ENCODE measurements around the gene FRY. TPM values are rescaled to one million over a fixed set of nuclear protein-coding genes. Genes with fewer than 3 reads are reported as not detected.

FRY gene
- total RNA-seq, 1 experiment from 2014 or later = 4.7 TPM

GRCh38 chr13:32039528-32039927, 8.0 kb downstream of the FRY start:
- Histone ChIP-seq H3F3A (ENCODE audit: insufficient read depth, low read depth) (no peaks in the 10 kb centered on the region; the same call in 1 of the 2 replicates), H3K9me3 (ENCODE audit: insufficient read depth, low read depth) (no peaks in the 10 kb centered on the region), H3K79me2 (ENCODE audit: low read depth) (no peaks in the 10 kb centered on the region), H3K4me1 (replicated peaks; ENCODE audit: insufficient read depth) (peaks cover 9% of the 10 kb centered on the region), H3K36me3 (ENCODE audit: low read depth) (no peaks in the 10 kb centered on the region), H3K27ac (no peak overlapping the region), H4K20me1 (ENCODE audit: insufficient read depth) (no peaks in the 10 kb centered on the region), H2AFZ (no peak overlapping the region), H3K4me3 (no peak overlapping the region), H3K4me2 (no peak overlapping the region), H3K9me2 (ENCODE audit: insufficient read depth) (no peaks in the 10 kb centered on the region), H3K27me3 (ENCODE audit: insufficient read depth, low read depth) (no peaks in the 10 kb centered on the region)
- ChIA-PET CTCF (no interaction called here), POLR2A (ENCODE audit: unreplicated experiment) (no interaction called here)
- TF ChIP-seq, protein P1, sequence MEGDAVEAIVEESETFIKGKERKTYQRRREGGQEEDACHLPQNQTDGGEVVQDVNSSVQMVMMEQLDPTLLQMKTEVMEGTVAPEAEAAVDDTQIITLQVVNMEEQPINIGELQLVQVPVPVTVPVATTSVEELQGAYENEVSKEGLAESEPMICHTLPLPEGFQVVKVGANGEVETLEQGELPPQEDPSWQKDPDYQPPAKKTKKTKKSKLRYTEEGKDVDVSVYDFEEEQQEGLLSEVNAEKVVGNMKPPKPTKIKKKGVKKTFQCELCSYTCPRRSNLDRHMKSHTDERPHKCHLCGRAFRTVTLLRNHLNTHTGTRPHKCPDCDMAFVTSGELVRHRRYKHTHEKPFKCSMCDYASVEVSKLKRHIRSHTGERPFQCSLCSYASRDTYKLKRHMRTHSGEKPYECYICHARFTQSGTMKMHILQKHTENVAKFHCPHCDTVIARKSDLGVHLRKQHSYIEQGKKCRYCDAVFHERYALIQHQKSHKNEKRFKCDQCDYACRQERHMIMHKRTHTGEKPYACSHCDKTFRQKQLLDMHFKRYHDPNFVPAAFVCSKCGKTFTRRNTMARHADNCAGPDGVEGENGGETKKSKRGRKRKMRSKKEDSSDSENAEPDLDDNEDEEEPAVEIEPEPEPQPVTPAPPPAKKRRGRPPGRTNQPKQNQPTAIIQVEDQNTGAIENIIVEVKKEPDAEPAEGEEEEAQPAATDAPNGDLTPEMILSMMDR (conservative IDR thresholded peaks at IDR 0.05) = no peak
- no peak for TF ChIP-seq EZH2 (IDR thresholded peaks at IDR 0.05; ENCODE audit: low read depth)
- DNase-seq = no peak
- BruUV-seq (replicated peaks) = no TSS peak
- intact Hi-C loops (cut with micrococcal nuclease; ENCODE audit: unreplicated experiment) = no loop called here

DNA sequence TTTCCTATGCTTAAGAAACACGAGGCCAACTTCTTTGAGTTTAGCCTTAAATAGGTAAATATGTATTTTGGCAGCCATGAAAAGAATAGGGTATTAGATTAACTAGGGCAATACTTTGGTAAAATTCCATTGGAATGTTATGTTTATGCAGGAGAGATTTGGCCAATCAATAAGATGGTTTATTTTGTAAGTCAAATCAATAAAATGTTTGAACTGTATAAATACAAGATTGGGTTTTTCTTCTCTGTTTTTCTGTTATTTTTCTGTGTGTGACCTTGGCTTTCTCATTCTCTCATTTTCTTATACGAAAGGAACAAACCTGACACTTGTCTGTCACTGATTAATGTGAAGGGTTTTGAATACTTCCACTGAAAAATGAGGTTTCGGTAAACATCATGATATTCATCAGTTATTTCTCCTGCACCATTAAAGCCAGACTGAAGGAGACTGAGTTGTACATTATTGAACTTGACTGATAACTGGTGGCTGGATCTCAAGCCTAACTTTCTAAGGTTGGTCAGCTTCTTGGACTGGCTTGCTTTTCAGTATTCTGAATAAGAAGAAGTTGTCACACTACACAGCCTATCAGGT, 8.6 kb downstream of the FRY start:
- TF ChIP-seq, protein P1 (conservative IDR thresholded peaks at IDR 0.05) = no peak
- no peak for TF ChIP-seq EZH2 (IDR thresholded peaks at IDR 0.05; ENCODE audit: low read depth)
- BruUV-seq (replicated peaks) = no TSS peak
- CTCF ChIA-PET = no interaction called here
- Histone ChIP-seq H3K9me2 (ENCODE audit: insufficient read depth) (no peaks in the 10 kb centered on the region), H4K20me1 (ENCODE audit: insufficient read depth) (no peaks in the 10 kb centered on the region), H3K27ac (no peak overlapping the region), H3K4me1 (replicated peaks; ENCODE audit: insufficient read depth) (peaks cover 9% of the 10 kb centered on the region), H2AFZ (no peak overlapping the region), H3F3A (ENCODE audit: insufficient read depth, low read depth) (no peaks in the 10 kb centered on the region; the same call in 1 of the 2 replicates), H3K4me2 (no peak overlapping the region), H3K9me3 (ENCODE audit: insufficient read depth, low read depth) (no peaks in the 10 kb centered on the region), H3K36me3 (ENCODE audit: low read depth) (no peaks in the 10 kb centered on the region), H3K79me2 (ENCODE audit: low read depth) (no peaks in the 10 kb centered on the region), H3K4me3 (no peak overlapping the region), H3K27me3 (ENCODE audit: insufficient read depth, low read depth) (no peaks in the 10 kb centered on the region)
- no peak for DNase-seq
- intact Hi-C loops (cut with micrococcal nuclease; ENCODE audit: unreplicated experiment) = no loop called here
- POLR2A ChIA-PET (ENCODE audit: unreplicated experiment) = no interaction called here

GRCh38 chr13:32040689-32041088, 9.1 kb downstream of the FRY start:
- Histone ChIP-seq H3F3A (ENCODE audit: insufficient read depth, low read depth) (no peaks in the 10 kb centered on the region; the same call in 1 of the 2 replicates), H3K27me3 (ENCODE audit: insufficient read depth, low read depth) (no peaks in the 10 kb centered on the region), H3K4me3 (no peak overlapping the region), H3K36me3 (ENCODE audit: low read depth) (no peaks in the 10 kb centered on the region), H3K4me2 (no peak overlapping the region), H3K9me3 (ENCODE audit: insufficient read depth, low read depth) (no peaks in the 10 kb centered on the region), H4K20me1 (ENCODE audit: insufficient read depth) (no peaks in the 10 kb centered on the region), H3K4me1 (replicated peaks; ENCODE audit: insufficient read depth) (peaks cover 8% of the 10 kb centered on the region), H3K27ac (no peak overlapping the region), H3K9me2 (ENCODE audit: insufficient read depth) (no peaks in the 10 kb centered on the region), H3K79me2 (ENCODE audit: low read depth) (no peaks in the 10 kb centered on the region), H2AFZ (no peak overlapping the region)
- POLR2A ChIA-PET (ENCODE audit: unreplicated experiment) = no interaction called here
- BruUV-seq (replicated peaks) = no TSS peak
- intact Hi-C loops (cut with micrococcal nuclease; ENCODE audit: unreplicated experiment) = no loop called here
- CTCF ChIA-PET = no interaction called here
- no peak for TF ChIP-seq EZH2 (IDR thresholded peaks at IDR 0.05; ENCODE audit: low read depth)
- TF ChIP-seq, protein P1 (conservative IDR thresholded peaks at IDR 0.05) = no peak
- no peak for DNase-seq

Measured in PC-9 (cell line).